Measurements from ENCODE around the gene SERPINA10. TPM values are rescaled to one million over a fixed set of nuclear protein-coding genes. Genes with fewer than 3 reads are reported as not detected.

Gene SERPINA10
- total and polyA plus RNA-seq, 2 of the 13 experiments (the other 11 are each of a cell fraction or from before 2014, with no cell fraction given): 20.1 to 20.2 TPM

DNA sequence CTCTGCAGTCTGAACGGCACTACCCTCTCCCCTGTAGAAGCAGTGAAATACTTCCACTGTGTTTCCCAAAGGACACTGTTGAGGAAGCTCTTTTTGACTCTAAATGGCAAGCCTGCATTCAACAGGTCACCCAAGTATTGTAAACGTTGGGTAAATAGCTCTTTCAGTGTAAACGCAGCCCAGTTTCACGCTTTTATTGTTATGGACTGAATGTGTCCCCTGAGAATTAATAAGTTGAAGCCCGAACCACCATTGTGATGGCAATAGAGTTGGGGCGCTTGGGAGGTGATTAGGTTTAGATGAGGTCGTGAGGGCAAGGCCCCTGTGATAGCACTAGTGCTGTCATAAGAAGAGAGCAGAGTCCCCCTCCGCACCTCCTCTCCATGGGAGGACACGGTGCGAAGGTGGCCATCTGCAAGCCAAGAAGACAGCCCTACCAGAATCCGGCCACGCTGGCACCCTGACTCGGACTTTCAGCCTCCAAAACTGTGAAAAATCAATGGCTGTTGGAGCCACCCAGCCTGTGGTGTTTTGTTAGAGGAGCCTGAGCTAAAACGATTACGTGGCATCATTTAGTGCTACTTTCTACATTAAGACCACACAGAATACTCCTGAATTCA lies 1.1 kb downstream of the SERPINA10 start:
- H3K4me1 ChIP-seq (ENCODE audit: insufficient read depth, low read length): peaks cover 96% of the 10 kb centered on the region
- intact Hi-C loops (cut with micrococcal nuclease; ENCODE audit: unreplicated experiment): loop anchor here (5.0 kb wide), 1 partner anchor 155 kb away; no protein-coding TSS in a partner anchor
- in situ Hi-C loops (cut with HindIII; ENCODE audit: extremely low pct_ligation_motif_present, low pct_unique_long_range_greater_than_20kb): no loop called here
- TF ChIP-seq ZNF777 (CRISPR knock-in tag; IDR thresholded peaks at IDR 0.05) (no peak), DR1 (CRISPR knock-in tag; IDR thresholded peaks at IDR 0.05) (no peak), SRSF1 (optimal IDR thresholded peaks at IDR 0.05; ENCODE audit: low read depth, low read length) (no peak), ZNF780A (CRISPR knock-in tag; IDR thresholded peaks at IDR 0.05) (no peak), NCOA2 (CRISPR knock-in tag; IDR thresholded peaks at IDR 0.05) (no peak), NFKB2 (CRISPR knock-in tag; IDR thresholded peaks at IDR 0.05; ENCODE audit: borderline replicate concordance) (0 out of 2 replicates have a peak, but pooled peaks have one; percentile 0), MED8 (CRISPR knock-in tag; IDR thresholded peaks at IDR 0.05; ENCODE audit: insufficient replicate concordance) (no peak), THYN1 (CRISPR knock-in tag; IDR thresholded peaks at IDR 0.05; ENCODE audit: borderline replicate concordance, low read depth) (no peak), SP5 (CRISPR knock-in tag; IDR thresholded peaks at IDR 0.05; ENCODE audit: borderline replicate concordance, low read depth) (no peak), STAT6 (CRISPR knock-in tag; IDR thresholded peaks at IDR 0.05; ENCODE audit: borderline replicate concordance) (no peak), RARA (CRISPR knock-in tag; IDR thresholded peaks at IDR 0.05) (peak; percentile 17; the same call in 1 of the 2 replicates), ZNF674 (CRISPR knock-in tag; IDR thresholded peaks at IDR 0.05; ENCODE audit: low read depth) (peak; percentile 10; the same call in 1 of the 2 replicates)
- TF ChIP-seq, protein P1, sequence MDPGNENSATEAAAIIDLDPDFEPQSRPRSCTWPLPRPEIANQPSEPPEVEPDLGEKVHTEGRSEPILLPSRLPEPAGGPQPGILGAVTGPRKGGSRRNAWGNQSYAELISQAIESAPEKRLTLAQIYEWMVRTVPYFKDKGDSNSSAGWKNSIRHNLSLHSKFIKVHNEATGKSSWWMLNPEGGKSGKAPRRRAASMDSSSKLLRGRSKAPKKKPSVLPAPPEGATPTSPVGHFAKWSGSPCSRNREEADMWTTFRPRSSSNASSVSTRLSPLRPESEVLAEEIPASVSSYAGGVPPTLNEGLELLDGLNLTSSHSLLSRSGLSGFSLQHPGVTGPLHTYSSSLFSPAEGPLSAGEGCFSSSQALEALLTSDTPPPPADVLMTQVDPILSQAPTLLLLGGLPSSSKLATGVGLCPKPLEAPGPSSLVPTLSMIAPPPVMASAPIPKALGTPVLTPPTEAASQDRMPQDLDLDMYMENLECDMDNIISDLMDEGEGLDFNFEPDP (CRISPR knock-in tag; conservative IDR thresholded peaks at IDR 0.05): no peak
- TF ChIP-seq, protein P2, sequence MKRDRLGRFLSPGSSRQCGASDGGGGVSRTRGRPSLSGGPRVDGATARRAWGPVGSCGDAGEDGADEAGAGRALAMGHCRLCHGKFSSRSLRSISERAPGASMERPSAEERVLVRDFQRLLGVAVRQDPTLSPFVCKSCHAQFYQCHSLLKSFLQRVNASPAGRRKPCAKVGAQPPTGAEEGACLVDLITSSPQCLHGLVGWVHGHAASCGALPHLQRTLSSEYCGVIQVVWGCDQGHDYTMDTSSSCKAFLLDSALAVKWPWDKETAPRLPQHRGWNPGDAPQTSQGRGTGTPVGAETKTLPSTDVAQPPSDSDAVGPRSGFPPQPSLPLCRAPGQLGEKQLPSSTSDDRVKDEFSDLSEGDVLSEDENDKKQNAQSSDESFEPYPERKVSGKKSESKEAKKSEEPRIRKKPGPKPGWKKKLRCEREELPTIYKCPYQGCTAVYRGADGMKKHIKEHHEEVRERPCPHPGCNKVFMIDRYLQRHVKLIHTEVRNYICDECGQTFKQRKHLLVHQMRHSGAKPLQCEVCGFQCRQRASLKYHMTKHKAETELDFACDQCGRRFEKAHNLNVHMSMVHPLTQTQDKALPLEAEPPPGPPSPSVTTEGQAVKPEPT (CRISPR knock-in tag; IDR thresholded peaks at IDR 0.05; ENCODE audit: low read depth): no peak
- TF ChIP-seq, protein P3, sequence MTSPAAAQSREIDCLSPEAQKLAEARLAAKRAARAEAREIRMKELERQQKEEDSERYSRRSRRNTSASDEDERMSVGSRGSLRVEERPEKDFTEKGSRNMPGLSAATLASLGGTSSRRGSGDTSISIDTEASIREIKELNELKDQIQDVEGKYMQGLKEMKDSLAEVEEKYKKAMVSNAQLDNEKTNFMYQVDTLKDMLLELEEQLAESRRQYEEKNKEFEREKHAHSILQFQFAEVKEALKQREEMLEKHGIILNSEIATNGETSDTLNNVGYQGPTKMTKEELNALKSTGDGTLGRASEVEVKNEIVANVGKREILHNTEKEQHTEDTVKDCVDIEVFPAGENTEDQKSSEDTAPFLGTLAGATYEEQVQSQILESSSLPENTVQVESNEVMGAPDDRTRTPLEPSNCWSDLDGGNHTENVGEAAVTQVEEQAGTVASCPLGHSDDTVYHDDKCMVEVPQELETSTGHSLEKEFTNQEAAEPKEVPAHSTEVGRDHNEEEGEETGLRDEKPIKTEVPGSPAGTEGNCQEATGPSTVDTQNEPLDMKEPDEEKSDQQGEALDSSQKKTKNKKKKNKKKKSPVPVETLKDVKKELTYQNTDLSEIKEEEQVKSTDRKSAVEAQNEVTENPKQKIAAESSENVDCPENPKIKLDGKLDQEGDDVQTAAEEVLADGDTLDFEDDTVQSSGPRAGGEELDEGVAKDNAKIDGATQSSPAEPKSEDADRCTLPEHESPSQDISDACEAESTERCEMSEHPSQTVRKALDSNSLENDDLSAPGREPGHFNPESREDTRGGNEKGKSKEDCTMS (CRISPR knock-in tag; conservative IDR thresholded peaks at IDR 0.05): no peak

More for the DNA sequence above, 1.1 kb downstream of the SERPINA10 start:
- Histone ChIP-seq H3K79me2 (ENCODE audit: insufficient read depth, low read length) (peaks cover 27% of the 10 kb centered on the region), H3K27ac (ENCODE audit: extremely low read length, insufficient read depth, low read length) (peak overlapping the region; percentile 97), H3K9me3 (ENCODE audit: low read length) (no peaks in the 10 kb centered on the region), H3K27me3 (ENCODE audit: control insufficient read depth in 1 of 2, insufficient read depth in 2 of 2, low read length in 2 of 2) (no peaks in the 10 kb centered on the region; a peak in 1 of 5 replicates), H3K4me3 (replicated peaks in 1 of 3; ENCODE audit: insufficient read depth in 1 of 3, low read depth in 2 of 3, low read length in 3 of 3) (peak overlapping the region; percentile 48 to 84 (median 67)), H3K4me2 (ENCODE audit: low read depth, low read length) (peak overlapping the region; percentile 98), H2AFZ (ENCODE audit: low read length) (no peak overlapping the region), H3K9ac (ENCODE audit: insufficient read depth, low read depth, low read length) (peak overlapping the region; percentile 90), H4K20me1 (ENCODE audit: insufficient read depth, low read length) (no peaks in the 10 kb centered on the region), H3K36me3 (replicated peaks in 1 of 2; ENCODE audit: control insufficient read depth in 1 of 2, insufficient read depth in 2 of 2, low read length in 2 of 2) (peaks cover 6 to 7% of the 10 kb centered on the region in 2 experiments; a peak in 4 of 5 replicates)
- ChIA-PET CTCF (ENCODE audit: low intra/inter-chr PET ratio, low total read pairs) (no interaction called here), POLR2A (interaction anchor here (0.7 to 4.9 kb wide), 32 partner anchors 9 to 294 kb away, joined by 3 to 122 read pairs (median 6); partner anchors contain the start of genes CCDC197, DDX24, IFI27L1 and OTUB2)
- DNase-seq (ENCODE audit: low spot score) (peak; percentile 35), ATAC-seq (peak; percentile 24), FAIRE-seq (no peak)
- 1% methylated on average over 8 of the region's 15 CpGs for WGBS (ENCODE audit: low lambda C conversion rate)
- no TSS peak for BruUV-seq (replicated peaks)

Data from HepG2 (cell line).